Left cardiac atrium (tissue), 4 donors: ENCODE data around the gene DLG4. TPM values are rescaled to one million over a fixed set of nuclear protein-coding genes. Genes with fewer than 3 reads are reported as not detected.
A peak's percentile ranks its signal among the peaks of the same experiment; 100 is the strongest.

ENCODE experiments used
- ATAC-seq, 2 donors: fragments of 200-7000 bp; cut with Tn5 transposase; one replicate each; pipeline ENCODE4 v1.9.1; 2020; ENCODE audit warnings: mild to moderate bottlenecking in 2 of 2, moderate library complexity in 2 of 2
- DNase-seq: peaks from one replicate; pipeline ENCODE4 v3.0.0-alpha.2; 2020
- intact Hi-C, 2 donors: fragments of 100-400 bp; cut with DNase I; formaldehyde crosslinking; loops; one replicate each; pipeline versions ENCODE4 v1.14.1 to v1.15.1; 2022 to 2023
- microRNA-seq, 2 donors: library from miRNA; unstranded; fragments of <30 nt; microRNA quantifications; one replicate each; pipeline ENCODE4 v1.2.0, GENCODE V29; 2020
- total RNA-seq, 2 donors: library from RNA; stranded (reverse); fragmentation: NEBNext Ultra II Directional; extraction: Animal tissue kit (Norgen Biotek cat#: 25700); gene quantifications; one replicate each; pipeline ENCODE4 v1.2.1, GENCODE V29; 2021
- donor health status: DM: no; HTN: yes; CAD: no.
- donor health status: DM: no; HTN: yes; CAD: no; lungs with severe emphysema.
- donor health status: DM: yes; HTN: yes; CAD: no.
- donor health status: Dilated cardiomyopathy.

The DLG4 gene
- total RNA-seq, 2 donors from 2014 or later = 21.3 to 22.9 TPM

GRCh38 chr17:7138800-7139381 is 80.7 kb downstream of the DLG4 start:
- intact Hi-C loops = loop anchor here (5.0 to 10.0 kb wide), 2 partner anchors 87 to 224 kb away; no protein-coding TSS in a partner anchor
- ATAC-seq (no peak), DNase-seq (no peak)

- intact Hi-C loops = loop anchor here (2.0 to 10.0 kb wide), 3 partner anchors 85 to 223 kb away; no protein-coding TSS in a partner anchor
- peak; percentile 42 for DNase-seq
- ATAC-seq = peak in 1 of 2 donors; percentile 62
Observed at GRCh38 chr17:7137171-7137943, 82.3 kb downstream of the DLG4 start.

Small RNAs within 50 kb of the gene (microRNA-seq; reads per million reads assigned to microRNA genes)
- 968 to 1,569 reads per million in 2 donors for gene MIR324

Other genes with a start within 250 kb of the DLG4 start
- under 1 TPM in 1 of 2 donors, not detected in 1; 0.21 TPM for gene ALOX12, start 223.8 kb downstream of the DLG4 start, total RNA-seq
- 100 to 1,000 TPM; 174 to 198 TPM for gene RNASEK, start 207.2 kb downstream of the DLG4 start, total RNA-seq
- 10 to 100 TPM; 14.1 to 19.8 TPM for gene BCL6B, start 196.8 kb downstream of the DLG4 start, total RNA-seq
- gene SLC16A13, start 183.8 kb downstream of the DLG4 start, total RNA-seq = 1 to 10 TPM; 1.2 to 1.8 TPM
- gene SLC16A11, start 175.7 kb downstream of the DLG4 start, total RNA-seq = 1 to 10 TPM; 2.5 to 3.5 TPM
- gene CLEC10A, start 139.6 kb downstream of the DLG4 start, total RNA-seq = 10 to 100 TPM in 1 of 2 donors, 1 to 10 TPM in 1; 6.6 to 13.4 TPM
- gene ASGR2, start 105.0 kb downstream of the DLG4 start, total RNA-seq = under 1 TPM; 0.62 to 0.68 TPM
- under 1 TPM; 0.68 TPM for gene ASGR1, start 40.5 kb downstream of the DLG4 start, total RNA-seq
- gene ACADVL, start 102 bp upstream of the DLG4 start, total RNA-seq = 1,000 to 10,000 TPM in 1 of 2 donors, 100 to 1,000 TPM in 1; 891 to 1,101 TPM
- gene DVL2, start 14.7 kb upstream of the DLG4 start, total RNA-seq = 10 to 100 TPM; 22.5 to 23.8 TPM
- gene PHF23, start 19.6 kb upstream of the DLG4 start, total RNA-seq = 10 to 100 TPM; 18.5 to 27.5 TPM
- 100 to 1,000 TPM; 459 to 475 TPM for gene GABARAP, start 22.6 kb upstream of the DLG4 start, total RNA-seq
- gene CTDNEP1, start 31.9 kb upstream of the DLG4 start, total RNA-seq = 100 to 1,000 TPM; 116 to 118 TPM
- gene ELP5, start 32.4 kb upstream of the DLG4 start, total RNA-seq = 10 to 100 TPM; 68.3 to 93.8 TPM
- 1 to 10 TPM; 2.1 to 4.9 TPM for gene CLDN7, start 42.6 kb upstream of the DLG4 start, total RNA-seq
- 10 to 100 TPM; 79.1 to 87.6 TPM for gene SLC2A4, start 61.9 kb upstream of the DLG4 start, total RNA-seq
- 1 to 10 TPM; 1.2 to 1.9 TPM for gene YBX2, start 74.8 kb upstream of the DLG4 start, total RNA-seq
- gene EIF5A, start 87.8 kb upstream of the DLG4 start, total RNA-seq = 100 to 1,000 TPM; 274 to 374 TPM
- 10 to 100 TPM; 59.3 to 63.4 TPM for gene GPS2, start 95.5 kb upstream of the DLG4 start, total RNA-seq
- gene NEURL4, start 109.5 kb upstream of the DLG4 start, total RNA-seq = 10 to 100 TPM; 24.8 to 38.8 TPM
- 10 to 100 TPM; 19.0 to 20.4 TPM for gene ACAP1, start 116.7 kb upstream of the DLG4 start, total RNA-seq
- 1 to 10 TPM; 5.3 to 5.9 TPM for gene KCTD11, start 132.3 kb upstream of the DLG4 start, total RNA-seq
- gene TMEM95, start 135.3 kb upstream of the DLG4 start, total RNA-seq = not detected
- 1 to 10 TPM; 1.9 to 2.1 TPM for gene TNK1, start 161.3 kb upstream of the DLG4 start, total RNA-seq
- 10 to 100 TPM; 22.4 to 29.0 TPM for gene PLSCR3, start 174.7 kb upstream of the DLG4 start, total RNA-seq
- 10 to 100 TPM; 67.3 to 69.2 TPM for gene TMEM256, start 184.3 kb upstream of the DLG4 start, total RNA-seq
- gene NLGN2, start 188.0 kb upstream of the DLG4 start, total RNA-seq = 10 to 100 TPM; 12.1 to 15.5 TPM
- not detected for gene SPEM1, start 200.5 kb upstream of the DLG4 start, total RNA-seq
- not detected for gene SPEM2, start 205.8 kb upstream of the DLG4 start, total RNA-seq
- gene SPEM3, start 209.0 kb upstream of the DLG4 start, total RNA-seq = not detected
- 1 to 10 TPM; 2.7 to 2.9 TPM for gene TMEM102, start 215.6 kb upstream of the DLG4 start, total RNA-seq
- gene FGF11, start 219.7 kb upstream of the DLG4 start, total RNA-seq = 10 to 100 TPM; 20.5 to 24.6 TPM
- 10 to 100 TPM; 12.4 to 13.8 TPM for gene CHRNB1, start 225.2 kb upstream of the DLG4 start, total RNA-seq